Trophoblast cell (in vitro differentiated cells and primary cell): Measurements from ENCODE around the gene RCAN2.

Source experiments
- DNase-seq, 2 donors: peaks; one replicate each; pipeline ENCODE4 v3.0.0-alpha.2; 2016
- H2AFZ ChIP-seq: 2 replicates; pipeline ENCODE4 v1.6.1; 2013; ENCODE audit warnings: low read length, moderate library complexity, mild to moderate bottlenecking; ENCODE audit not compliant: insufficient read depth, poor library complexity
- H2AK5ac ChIP-seq: 2 replicates; pipeline ENCODE4 v1.6.1; 2013; ENCODE audit warnings: mild to moderate bottlenecking, low read length
- H2BK120ac ChIP-seq: 2 replicates; pipeline ENCODE4 v1.6.1; 2013; ENCODE audit warnings: low read length, mild to moderate bottlenecking, moderate library complexity; ENCODE audit not compliant: insufficient read depth, poor library complexity
- H2BK12ac ChIP-seq: 2 replicates; pipeline ENCODE4 v1.6.1; 2013; ENCODE audit warnings: mild to moderate bottlenecking, low read length, moderate library complexity
- H2BK5ac ChIP-seq: 2 replicates; pipeline ENCODE4 v1.6.1; 2013; ENCODE audit warnings: low read length, low read depth, moderate library complexity, mild to moderate bottlenecking; ENCODE audit not compliant: poor library complexity
- H3K14ac ChIP-seq: 2 replicates; pipeline ENCODE4 v1.6.1; 2013; ENCODE audit warnings: mild to moderate bottlenecking, low read length
- H3K18ac ChIP-seq: 2 replicates; pipeline ENCODE4 v1.6.1; 2013; ENCODE audit warnings: mild to moderate bottlenecking, low read length
- H3K23ac ChIP-seq: 2 replicates; pipeline ENCODE4 v1.6.1; 2013; ENCODE audit warnings: low read length
- H3K27ac ChIP-seq: 2 replicates; pipeline ENCODE4 v1.5.1; 2013; ENCODE audit warnings: low read depth, mild to moderate bottlenecking, inconsistent platforms, low read length, moderate library complexity
- H3K27me3 ChIP-seq: 2 replicates; pipeline ENCODE4 v1.6.1; 2013; ENCODE audit warnings: inconsistent platforms, mild to moderate bottlenecking, low read length, moderate library complexity; ENCODE audit not compliant: insufficient read depth
- H3K36me3 ChIP-seq, 2 experiments: 1 replicate in 1 of 2; 2 replicates in 1 of 2; pipeline ENCODE4 v1.6.1; 2013; ENCODE audit warnings: low read length in 2 of 2, mild to moderate bottlenecking in 2 of 2, moderate library complexity in 1 of 2; ENCODE audit not compliant: insufficient read depth in 2 of 2, control insufficient read depth in 1 of 2
- H3K4ac ChIP-seq: 2 replicates; pipeline ENCODE4 v1.6.1; 2013; ENCODE audit warnings: low read depth, mild to moderate bottlenecking, low read length, moderate library complexity
- H3K4me1 ChIP-seq, 2 experiments: 1 replicate in 1 of 2; 2 replicates in 1 of 2; pipeline ENCODE4 v1.6.1; 2013; ENCODE audit warnings: low read length in 2 of 2, mild to moderate bottlenecking in 2 of 2, moderate library complexity in 1 of 2; ENCODE audit not compliant: insufficient read depth in 2 of 2, control insufficient read depth in 1 of 2
- H3K4me2 ChIP-seq: 2 replicates; pipeline ENCODE4 v1.6.1; 2013; ENCODE audit warnings: inconsistent platforms, mild to moderate bottlenecking, low read length, moderate library complexity
- H3K4me3 ChIP-seq: 2 replicates; pipeline ENCODE4 v1.5.1; 2013; ENCODE audit warnings: mild to moderate bottlenecking, low read depth, low read length, inconsistent platforms
- H3K79me1 ChIP-seq: one replicate; pipeline ENCODE4 v1.6.1; 2013; ENCODE audit warnings: low read length
- H3K79me2 ChIP-seq: 2 replicates; pipeline ENCODE4 v1.6.1; 2013; ENCODE audit warnings: low read length, mild to moderate bottlenecking; ENCODE audit not compliant: control insufficient read depth, insufficient read depth, poor library complexity
- H3K9ac ChIP-seq: 2 replicates; pipeline ENCODE4 v1.6.1; 2013; ENCODE audit warnings: mild to moderate bottlenecking, low read length
- H3K9me3 ChIP-seq: 2 replicates; pipeline ENCODE4 v1.6.1; 2013; ENCODE audit warnings: low read depth, mild to moderate bottlenecking, control low read depth, inconsistent platforms, low read length; ENCODE audit not compliant: insufficient read depth
- H4K12ac ChIP-seq: 2 replicates; pipeline ENCODE4 v1.6.1; 2013; ENCODE audit warnings: low read depth, mild to moderate bottlenecking, low read length, moderate library complexity
- H4K8ac ChIP-seq: 2 replicates; pipeline ENCODE4 v1.6.1; 2013; ENCODE audit warnings: low read depth, mild to moderate bottlenecking, low read length, moderate library complexity
- H4K91ac ChIP-seq: one replicate; pipeline ENCODE4 v1.6.1; 2013; ENCODE audit warnings: low read depth, mild to moderate bottlenecking, low read length, moderate library complexity
- WGBS: extraction: QIAGEN DNeasy Blood & Tissue Kit; methylation state at CpG from one replicate; pipeline ENCODE4 v1.1.7; 2013; ENCODE audit warnings: missing lambda C conversion rate; ENCODE audit not compliant: insufficient read length, insufficient coverage; ENCODE audit errors: extremely low coverage; 5-methylcytosine and 5-hydroxymethylcytosine counted together

RCAN2 gene

GRCh38 chr6:46509981-46510510, 18.8 kb upstream of the RCAN2 start:
- Histone ChIP-seq H4K8ac (no peak overlapping the region), H3K18ac (no peak overlapping the region), H3K4me1 (no peaks in the 10 kb centered on the region), H3K79me1 (no peaks in the 10 kb centered on the region), H4K91ac (no peak overlapping the region), H2AK5ac (no peak overlapping the region), H3K36me3 (no peaks in the 10 kb centered on the region), H2BK5ac (no peak overlapping the region), H3K4me3 (no peak overlapping the region), H3K79me2 (no peaks in the 10 kb centered on the region), H3K14ac (no peak overlapping the region), H3K23ac (no peak overlapping the region), H2BK12ac (no peak overlapping the region), H2BK120ac (no peak overlapping the region), H3K9ac (no peak overlapping the region), H3K27ac (no peak overlapping the region), H4K12ac (no peak overlapping the region), H3K4ac (no peak overlapping the region), H3K4me2 (no peak overlapping the region), H3K9me3 (no peaks in the 10 kb centered on the region), H2AFZ (no peak overlapping the region), H3K27me3 (no peaks in the 10 kb centered on the region)
- no CpG with 5 or more reads among the region's 4 CpGs for WGBS
- no peak for DNase-seq

- Histone ChIP-seq H3K9me3 (no peaks in the 10 kb centered on the region), H2BK120ac (no peak overlapping the region), H3K4me3 (no peak overlapping the region), H3K4ac (no peak overlapping the region), H4K91ac (no peak overlapping the region), H3K79me2 (no peaks in the 10 kb centered on the region), H2BK5ac (no peak overlapping the region), H3K18ac (no peak overlapping the region), H3K36me3 (no peaks in the 10 kb centered on the region), H3K14ac (no peak overlapping the region), H4K12ac (no peak overlapping the region), H3K79me1 (no peaks in the 10 kb centered on the region), H3K27me3 (no peaks in the 10 kb centered on the region), H2AFZ (no peak overlapping the region), H3K23ac (no peak overlapping the region), H3K9ac (no peak overlapping the region), H3K4me2 (no peak overlapping the region), H2BK12ac (no peak overlapping the region), H4K8ac (no peak overlapping the region), H3K4me1 (no peaks in the 10 kb centered on the region), H3K27ac (no peak overlapping the region), H2AK5ac (no peak overlapping the region)
- DNase-seq: no peak
- WGBS: no CpG with 5 or more reads among the region's 4 CpGs
Observed at GRCh38 chr6:46509063-46509462, 17.8 kb upstream of the RCAN2 start.

GRCh38 chr6:46507426-46507825, 16.2 kb upstream of the RCAN2 start:
- Histone ChIP-seq H3K18ac (no peak overlapping the region), H3K27ac (no peak overlapping the region), H2BK120ac (no peak overlapping the region), H2AK5ac (no peak overlapping the region), H3K79me1 (no peaks in the 10 kb centered on the region), H3K27me3 (no peaks in the 10 kb centered on the region), H3K9ac (no peak overlapping the region), H3K4me1 (no peaks in the 10 kb centered on the region), H3K4me3 (no peak overlapping the region), H3K14ac (no peak overlapping the region), H4K8ac (no peak overlapping the region), H4K91ac (no peak overlapping the region), H3K79me2 (no peaks in the 10 kb centered on the region), H4K12ac (no peak overlapping the region), H3K36me3 (no peaks in the 10 kb centered on the region), H3K4ac (no peak overlapping the region), H2BK5ac (no peak overlapping the region), H2BK12ac (no peak overlapping the region), H3K4me2 (no peak overlapping the region), H2AFZ (no peak overlapping the region), H3K23ac (no peak overlapping the region), H3K9me3 (no peaks in the 10 kb centered on the region)
- no peak for DNase-seq

- no peak for DNase-seq
- Histone ChIP-seq H3K4me3 (no peak overlapping the region), H2BK120ac (no peak overlapping the region), H4K8ac (no peak overlapping the region), H3K9ac (no peak overlapping the region), H3K36me3 (no peaks in the 10 kb centered on the region), H3K4me1 (no peaks in the 10 kb centered on the region), H2AFZ (no peak overlapping the region), H3K14ac (no peak overlapping the region), H4K91ac (no peak overlapping the region), H3K4me2 (no peak overlapping the region), H3K79me2 (no peaks in the 10 kb centered on the region), H3K27ac (no peak overlapping the region), H3K9me3 (no peaks in the 10 kb centered on the region), H3K79me1 (no peaks in the 10 kb centered on the region), H4K12ac (no peak overlapping the region), H3K4ac (no peak overlapping the region), H3K18ac (no peak overlapping the region), H3K23ac (no peak overlapping the region), H3K27me3 (no peaks in the 10 kb centered on the region), H2BK5ac (no peak overlapping the region), H2BK12ac (no peak overlapping the region), H2AK5ac (no peak overlapping the region)
- WGBS: no CpG with 5 or more reads among the region's 7 CpGs
Observed at GRCh38 chr6:46505693-46506512, 14.7 kb upstream of the RCAN2 start.
